Activated naive CD4-positive, alpha-beta T cell treated with anti-CD3 and anti-CD28 coated beads, Interleukin-2, amount 50 U/mL, for 72 hours (primary cell): Measurements from ENCODE around the gene EDNRA. TPM values are rescaled to one million over a fixed set of nuclear protein-coding genes. Genes with fewer than 3 reads are reported as not detected.
A peak's percentile ranks its signal among the peaks of the same experiment; 100 is the strongest.
"Not testable (repeated sequence)": the region's sequence is repeated elsewhere in the genome, so short reads cannot be mapped to it uniquely, and the experiment has no call there.

Experiments
- ATAC-seq, 2 donors: fragments of 150-1000 bp; cut with Tn5 transposase; 2 replicates each; pipeline ENCODE4 v1.10.0; 2021; ENCODE audit warnings: mild to moderate bottlenecking in 2 of 2, moderate library complexity in 2 of 2
- DNase-seq, 2 donors: peaks; one replicate each; pipeline ENCODE4 v3.0.0; 2021 to 2022; ENCODE audit warnings: low spot score in 2 of 2
- H3K27ac Mint-ChIP-seq, 2 donors: one replicate each; pipeline ENCODE4 v1.8.0; 2022; ENCODE audit warnings: mild to moderate bottlenecking in 2 of 2, mixed read lengths in 2 of 2
- H3K36me3 Mint-ChIP-seq, 2 donors: one replicate each; pipeline ENCODE4 v1.8.0; 2022; ENCODE audit warnings: mixed read lengths in 2 of 2
- H3K9me3 Mint-ChIP-seq, 2 donors: one replicate each; pipeline ENCODE4 v1.8.0; 2022; ENCODE audit warnings: mixed read lengths in 2 of 2
- total RNA-seq, 2 donors: library from RNA; stranded (reverse); gene quantifications; one replicate each; pipeline ENCODE4 v1.2.3, GENCODE V29; 2022

The EDNRA gene
- under 1 TPM in 1 of 2 donors, not detected in 1; 0.12 TPM for total RNA-seq

DNA sequence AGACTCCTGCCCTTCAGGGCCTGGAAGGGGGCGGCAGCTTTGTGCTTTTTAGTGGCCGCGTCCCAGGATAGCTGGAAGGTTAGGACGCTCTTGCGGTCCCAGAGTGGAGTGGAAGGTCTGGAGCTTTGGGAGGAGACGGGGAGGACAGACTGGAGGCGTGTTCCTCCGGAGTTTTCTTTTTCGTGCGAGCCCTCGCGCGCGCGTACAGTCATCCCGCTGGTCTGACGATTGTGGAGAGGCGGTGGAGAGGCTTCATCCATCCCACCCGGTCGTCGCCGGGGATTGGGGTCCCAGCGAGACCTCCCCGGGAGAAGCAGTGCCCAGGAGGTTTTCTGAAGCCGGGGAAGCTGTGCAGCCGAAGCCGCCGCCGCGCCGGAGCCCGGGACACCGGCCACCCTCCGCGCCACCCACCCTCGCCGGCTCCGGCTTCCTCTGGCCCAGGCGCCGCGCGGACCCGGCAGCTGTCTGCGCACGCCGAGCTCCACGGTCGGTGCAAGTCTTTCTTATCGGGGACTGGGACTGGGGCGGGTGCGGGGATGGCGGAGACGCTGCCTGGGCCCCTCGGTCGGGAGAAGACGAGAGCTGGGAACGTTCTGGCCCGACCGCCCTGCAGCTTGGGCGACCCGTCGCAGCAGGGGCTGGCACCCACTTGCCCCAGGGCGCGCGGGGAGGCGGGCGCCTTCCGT, at the start of gene EDNRA:
Gene EDNRA (plus strand): TSS at position 207 of the 686 bp plus-strand sequence. CDS start 4,585 bp downstream, outside the sequence.
- Mint-ChIP-seq H3K9me3 (peaks cover 0 to 4% of the 10 kb centered on the region in 2 donors), H3K27ac (no peak within 1 kb of the TSS), H3K36me3 (peaks cover 0 to 9% of the 10 kb centered on the region in 2 donors)
- ATAC-seq: peak in 1 of 2 donors; percentile 47
- peak in 1 of 2 donors; percentile 10 for DNase-seq

- not testable (repeated sequence) for ATAC-seq, DNase-seq, H3K36me3 Mint-ChIP-seq, H3K9me3 Mint-ChIP-seq, H3K27ac Mint-ChIP-seq
Measured at GRCh38 chr4:147434370-147434769, 46.5 kb upstream of the EDNRA start.

DNA sequence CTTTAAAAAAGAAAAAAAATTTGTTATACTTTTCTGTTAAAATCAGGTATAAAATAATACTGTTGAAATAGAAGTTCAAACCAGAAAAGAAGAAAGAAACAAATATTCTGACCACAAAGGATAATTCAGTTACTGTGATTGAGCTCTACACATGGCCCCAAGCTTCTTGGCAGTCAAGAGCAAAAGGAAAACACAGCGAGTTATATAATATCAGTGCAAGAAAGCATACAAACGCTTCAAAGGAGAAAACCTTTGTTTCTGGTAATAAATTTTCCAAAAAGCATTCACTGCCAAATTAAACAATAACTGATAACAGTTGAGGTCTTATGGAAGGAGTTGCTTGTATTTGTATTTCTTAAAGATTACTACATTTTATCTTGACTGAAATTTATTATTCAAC, 40.5 kb upstream of the EDNRA start:
- no peak for DNase-seq
- peaks cover 11 to 24% of the 10 kb centered on the region in 2 donors for H3K9me3 Mint-ChIP-seq
- ATAC-seq: no peak
- H3K36me3 Mint-ChIP-seq: no peaks in the 10 kb centered on the region
- H3K27ac Mint-ChIP-seq: no peak overlapping the region

GRCh38 chr4:147447786-147448185, 33.1 kb upstream of the EDNRA start:
- ATAC-seq (no peak), DNase-seq (no peak)
- Mint-ChIP-seq H3K36me3 (no peaks in the 10 kb centered on the region), H3K9me3 (peaks cover 0 to 8% of the 10 kb centered on the region in 2 donors), H3K27ac (no peak overlapping the region)

GRCh38 chr4:147453561-147454141, 27.2 kb upstream of the EDNRA start:
- DNase-seq: no peak
- H3K9me3 Mint-ChIP-seq: no peaks in the 10 kb centered on the region
- no peak for ATAC-seq
- no peaks in the 10 kb centered on the region for H3K36me3 Mint-ChIP-seq
- no peak overlapping the region for H3K27ac Mint-ChIP-seq

DNA sequence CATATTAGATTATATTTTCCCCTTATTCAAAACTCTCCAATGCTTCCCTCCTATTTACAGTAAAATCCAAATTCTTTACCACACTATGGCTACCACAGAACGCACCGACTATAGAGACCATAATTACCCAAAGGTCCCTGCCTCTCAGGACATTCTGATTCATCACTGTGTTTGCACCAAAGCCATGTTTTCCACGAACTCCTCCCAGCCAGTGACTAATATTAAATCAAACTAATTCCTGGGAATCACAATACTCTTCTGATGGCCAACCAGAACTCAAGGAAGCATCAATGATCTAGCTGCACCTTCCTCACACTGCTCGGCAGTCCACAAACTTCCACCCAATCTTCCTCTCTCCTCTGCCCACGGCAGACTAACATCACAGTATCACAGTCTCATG, 24.2 kb upstream of the EDNRA start:
- ATAC-seq (no peak), DNase-seq (no peak)
- Mint-ChIP-seq H3K9me3 (no peaks in the 10 kb centered on the region), H3K27ac (no peak overlapping the region), H3K36me3 (no peaks in the 10 kb centered on the region)

DNA sequence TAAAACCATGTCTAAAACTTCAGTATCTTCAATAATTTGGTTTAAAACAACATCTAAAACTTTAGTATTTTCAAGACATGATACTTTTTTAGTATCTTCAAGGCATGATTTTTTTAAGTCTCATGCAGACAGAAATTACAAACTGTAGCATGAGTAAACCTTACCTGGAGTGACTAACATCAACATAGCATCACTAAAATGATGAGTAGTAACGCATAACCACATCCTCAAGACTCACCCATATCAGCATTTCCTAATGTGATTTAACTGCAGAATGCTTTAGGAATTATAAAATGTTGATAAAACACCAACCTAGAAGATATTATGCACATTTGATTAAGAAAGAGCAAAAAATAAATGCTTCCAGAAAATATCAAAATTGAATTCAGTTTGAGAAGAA, 19.7 kb upstream of the EDNRA start:
- H3K27ac Mint-ChIP-seq: no peak overlapping the region
- ATAC-seq (no peak), DNase-seq (no peak)
- no peaks in the 10 kb centered on the region for H3K36me3 Mint-ChIP-seq
- H3K9me3 Mint-ChIP-seq: peaks cover 7 to 12% of the 10 kb centered on the region in 2 donors

- H3K9me3 Mint-ChIP-seq: peaks cover 7 to 12% of the 10 kb centered on the region in 2 donors
- no peaks in the 10 kb centered on the region for H3K36me3 Mint-ChIP-seq
- DNase-seq: no peak
- H3K27ac Mint-ChIP-seq: no peak overlapping the region
- no peak for ATAC-seq
Measured at GRCh38 chr4:147463065-147463464, 17.8 kb upstream of the EDNRA start.

DNA sequence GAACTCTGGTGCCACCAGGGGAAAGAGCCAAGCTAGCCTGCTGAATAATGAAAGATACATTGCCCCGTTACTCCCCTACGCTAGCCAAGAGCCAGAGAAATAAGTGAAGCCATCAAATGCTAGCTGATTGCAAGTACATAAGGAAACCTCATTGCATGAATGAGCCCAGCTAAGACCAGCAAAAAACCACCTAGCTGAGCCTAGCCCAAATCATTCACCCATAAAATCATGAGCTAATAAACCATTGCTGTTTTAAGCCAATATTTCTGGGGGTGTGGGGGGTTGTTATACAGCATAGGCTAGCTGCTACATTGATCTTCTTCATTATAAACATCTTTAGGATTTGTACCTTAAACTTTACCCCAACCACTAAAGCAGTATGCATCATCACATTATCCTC, 15.4 kb upstream of the EDNRA start:
- H3K27ac Mint-ChIP-seq: no peak overlapping the region
- H3K9me3 Mint-ChIP-seq: peaks cover 7 to 19% of the 10 kb centered on the region in 2 donors
- DNase-seq (no peak), ATAC-seq (no peak)
- H3K36me3 Mint-ChIP-seq: no peaks in the 10 kb centered on the region

GRCh38 chr4:147477439-147477838, 3.5 kb upstream of the EDNRA start:
- DNase-seq (no peak), ATAC-seq (peak in 1 of 2 donors; percentile 15)
- peaks cover 0 to 9% of the 10 kb centered on the region in 2 donors for H3K36me3 Mint-ChIP-seq
- H3K9me3 Mint-ChIP-seq: no peaks in the 10 kb centered on the region
- H3K27ac Mint-ChIP-seq: no peak overlapping the region

DNA sequence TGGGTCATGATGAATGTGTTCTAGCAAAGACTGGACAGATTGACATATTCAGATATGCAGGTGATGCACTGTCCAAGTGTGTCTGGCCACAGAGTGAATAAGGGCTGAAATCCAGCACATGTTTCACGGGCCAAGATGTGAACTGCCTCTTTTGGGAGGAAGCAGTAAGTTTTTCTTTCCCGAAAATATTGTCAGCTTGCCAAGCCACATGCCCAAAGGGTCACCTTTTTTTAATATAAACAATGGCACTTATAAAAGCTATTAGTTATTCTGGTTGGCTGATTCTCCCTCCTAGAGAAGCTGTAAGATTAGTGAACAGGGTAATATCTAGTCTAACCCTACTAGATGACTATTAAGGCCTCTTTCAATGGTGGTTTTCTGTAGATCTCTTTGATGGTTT, 1.5 kb upstream of the EDNRA start:
- H3K27ac Mint-ChIP-seq: no peak overlapping the region
- ATAC-seq: no peak
- peaks cover 0 to 9% of the 10 kb centered on the region in 2 donors for H3K36me3 Mint-ChIP-seq
- no peak for DNase-seq
- H3K9me3 Mint-ChIP-seq: no peaks in the 10 kb centered on the region

DNA sequence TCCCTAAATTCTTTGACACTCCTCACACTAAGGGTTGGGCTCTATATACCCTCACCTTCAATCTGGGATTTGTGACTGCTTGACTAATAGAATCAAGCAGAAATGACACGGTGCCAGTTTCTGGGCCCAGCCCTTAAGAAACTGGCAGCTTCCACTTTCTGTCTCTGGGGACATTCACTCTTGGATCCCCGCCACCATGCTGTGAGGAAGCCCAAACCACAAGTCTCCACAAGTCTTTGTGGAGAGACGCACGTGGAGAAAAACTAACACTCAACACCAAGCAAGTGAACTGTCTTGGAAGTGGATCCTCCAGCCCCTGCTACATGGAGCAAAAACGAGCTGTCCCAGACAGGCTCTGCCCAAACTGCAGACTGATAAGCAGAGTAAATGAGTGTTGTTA, 1.1 kb upstream of the EDNRA start:
- H3K9me3 Mint-ChIP-seq: no peaks in the 10 kb centered on the region
- DNase-seq (no peak), ATAC-seq (no peak)
- H3K36me3 Mint-ChIP-seq: peaks cover 0 to 9% of the 10 kb centered on the region in 2 donors
- no peak overlapping the region for H3K27ac Mint-ChIP-seq

GRCh38 chr4:147480502-147480890, 401 bp upstream of the EDNRA start:
- Mint-ChIP-seq H3K27ac (no peak overlapping the region), H3K9me3 (peaks cover 0 to 4% of the 10 kb centered on the region in 2 donors), H3K36me3 (peaks cover 0 to 9% of the 10 kb centered on the region in 2 donors)
- no peak for DNase-seq
- ATAC-seq: no peak

DNA sequence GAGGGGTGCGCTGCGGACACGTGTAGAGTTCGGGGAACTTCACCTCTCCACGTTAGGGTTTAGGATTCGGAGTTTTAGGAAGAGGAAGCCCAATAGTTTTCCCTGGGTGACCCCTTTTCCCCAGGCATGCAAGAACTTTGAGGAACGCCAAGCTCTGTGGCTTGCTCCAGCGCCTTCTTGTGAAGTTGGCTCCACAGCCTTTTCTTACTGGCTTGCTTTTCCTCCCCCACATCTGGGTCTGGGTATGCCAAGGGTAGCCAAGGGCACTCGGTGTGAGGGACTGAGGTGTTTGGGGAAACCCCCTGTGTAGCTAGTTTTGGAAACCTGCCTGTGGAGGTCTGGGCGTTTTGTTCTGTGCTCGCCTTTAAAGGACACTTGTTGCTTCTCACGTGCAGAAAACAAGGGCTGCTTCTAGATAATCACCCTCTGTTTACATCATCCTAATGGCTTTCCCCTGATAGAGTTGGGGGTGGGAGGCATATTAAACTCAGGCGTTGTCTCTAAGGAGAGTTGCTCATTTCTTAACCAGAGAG, 746 bp downstream of the EDNRA start:
- H3K27ac Mint-ChIP-seq: no peak overlapping the region
- DNase-seq (peak in 1 of 2 donors; percentile 6), ATAC-seq (peak in 1 of 2 donors; percentile 71)
- peaks cover 0 to 4% of the 10 kb centered on the region in 2 donors for H3K9me3 Mint-ChIP-seq
- peaks cover 0 to 9% of the 10 kb centered on the region in 2 donors for H3K36me3 Mint-ChIP-seq

- H3K27ac Mint-ChIP-seq: no peak overlapping the region
- peaks cover 0 to 4% of the 10 kb centered on the region in 2 donors for H3K9me3 Mint-ChIP-seq
- DNase-seq (no peak), ATAC-seq (peak in 1 of 2 donors; percentile 68)
- peaks cover 0 to 9% of the 10 kb centered on the region in 2 donors for H3K36me3 Mint-ChIP-seq
Measured at GRCh38 chr4:147482281-147482680, 1.4 kb downstream of the EDNRA start.

DNA sequence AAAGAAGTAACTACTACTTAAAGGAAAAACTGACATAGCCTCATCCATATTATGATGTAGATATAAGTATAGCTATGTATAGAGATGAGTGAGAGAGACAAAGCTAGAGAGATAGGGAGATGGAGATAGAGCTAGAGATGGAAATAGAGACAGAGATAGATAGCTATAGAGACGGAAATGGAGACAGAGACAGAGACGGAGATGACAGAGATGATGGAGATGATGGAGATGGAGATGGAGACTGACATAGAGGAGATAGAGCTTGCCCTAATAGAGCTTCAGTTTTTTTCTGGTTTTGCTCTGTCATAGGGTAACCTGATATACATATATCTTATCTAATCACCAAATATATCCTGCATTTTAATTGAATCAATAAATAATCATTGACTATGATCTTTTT, 4.3 kb downstream of the EDNRA start:
- Mint-ChIP-seq H3K27ac (no peak overlapping the region), H3K9me3 (peaks cover 0 to 4% of the 10 kb centered on the region in 2 donors), H3K36me3 (peaks cover 0 to 4% of the 10 kb centered on the region in 2 donors)
- DNase-seq: no peak
- ATAC-seq: no peak

GRCh38 chr4:147487616-147488015, 6.7 kb downstream of the EDNRA start:
- Mint-ChIP-seq H3K9me3 (peaks cover 0 to 4% of the 10 kb centered on the region in 2 donors), H3K36me3 (no peaks in the 10 kb centered on the region), H3K27ac (no peak overlapping the region)
- ATAC-seq (no peak), DNase-seq (no peak)

DNA sequence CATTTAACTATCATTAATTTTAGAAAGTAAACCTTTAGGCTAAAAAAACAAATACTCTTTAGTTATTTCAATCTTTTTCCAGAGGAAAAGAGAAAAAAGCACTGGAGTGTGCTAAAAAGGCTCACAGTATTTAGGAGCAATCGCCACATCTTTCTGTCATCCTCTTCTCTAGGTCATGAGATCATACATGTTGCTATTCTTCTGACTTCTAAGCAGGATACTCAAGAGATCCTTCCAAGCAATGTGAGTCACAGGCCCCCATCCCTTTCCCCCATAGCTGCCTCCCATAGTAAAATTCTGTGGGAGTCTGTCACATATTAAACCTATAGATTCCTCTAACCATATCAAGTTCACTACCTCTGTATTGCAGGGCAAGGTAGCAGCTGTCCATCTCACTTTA, 7.7 kb downstream of the EDNRA start:
- no peak overlapping the region for H3K27ac Mint-ChIP-seq
- H3K9me3 Mint-ChIP-seq: peaks cover 0 to 4% of the 10 kb centered on the region in 2 donors
- ATAC-seq (no peak), DNase-seq (no peak)
- no peaks in the 10 kb centered on the region for H3K36me3 Mint-ChIP-seq
